PC-3 (cell line): ENCODE results near the gene KCNT2. TPM values are rescaled to one million over a fixed set of nuclear protein-coding genes. Genes with fewer than 3 reads are reported as not detected.
"Not testable (repeated sequence)": the region's sequence is repeated elsewhere in the genome, so short reads cannot be mapped to it uniquely, and the experiment has no call there.

ENCODE experiments used
- ATAC-seq: fragments of 200-7000 bp; cut with Tn5 transposase; 2 replicates; pipeline ENCODE4 v1.9.1; 2020; ENCODE audit warnings: mild to moderate bottlenecking, moderate library complexity
- BruUV-seq: library from RNA; stranded (reverse); fragments of 400-500 nt; replicated peaks from 2 replicates; lab custom pipeline; 2021; lab: Mats Ljungman, UMichigan
- CTCF ChIA-PET: fragments of 300-600 bp; sonication (Branson Sonifier 250); formaldehyde crosslinking; loops from one replicate; lab custom pipeline; 2022; ENCODE audit warnings: antibody characterized with exemption; lab: Charles Lee
- POLR2A ChIA-PET: fragments of 300-600 bp; sonication (Branson Sonifier 250); formaldehyde crosslinking; loops from one replicate; lab custom pipeline; 2022; ENCODE audit warnings: antibody characterized with exemption; ENCODE audit not compliant: unreplicated experiment; lab: Charles Lee
- DNase-seq: peaks from one replicate; pipeline ENCODE4 v3.0.0-alpha.2; 2015
- H2AFZ ChIP-seq: fragments of 300-600 bp; sonication (generic); 2 replicates; pipeline ENCODE4 v1.6.0; 2016; ENCODE audit warnings: antibody characterized with exemption, low read length
- H3F3A ChIP-seq: fragments of 300-600 bp; sonication (generic); one replicate; pipeline ENCODE4 v1.6.0; 2017; ENCODE audit warnings: antibody characterized with exemption, low read length, control low read depth, mild to moderate bottlenecking; ENCODE audit not compliant: unreplicated experiment
- H3K27ac ChIP-seq: fragments of 300-600 bp; sonication (generic); 2 replicates; pipeline ENCODE4 v1.5.1; 2016; ENCODE audit warnings: mild to moderate bottlenecking, low read length
- H3K27me3 ChIP-seq: fragments of 300-600 bp; sonication (generic); 2 replicates; pipeline ENCODE4 v1.6.1; 2016; ENCODE audit warnings: low read length, mixed read lengths
- H3K36me3 ChIP-seq: fragments of 300-600 bp; sonication (generic); 2 replicates; pipeline ENCODE4 v1.6.1; 2016; ENCODE audit warnings: low read depth, mixed run types, low read length, mixed read lengths
- H3K4me1 ChIP-seq: fragments of 300-600 bp; sonication (generic); 2 replicates; pipeline ENCODE4 v1.5.1; 2016; ENCODE audit warnings: low read length; ENCODE audit not compliant: insufficient read depth
- H3K4me2 ChIP-seq: fragments of 300-600 bp; sonication (generic); 2 replicates; pipeline ENCODE4 v1.6.0; 2016; ENCODE audit warnings: low read length
- H3K4me3 ChIP-seq: fragments of 300-600 bp; sonication (generic); 2 replicates; pipeline ENCODE4 v1.5.1; 2016; ENCODE audit warnings: mild to moderate bottlenecking, low read length, mixed read lengths
- H3K79me2 ChIP-seq: fragments of 300-600 bp; sonication (generic); 2 replicates; pipeline ENCODE4 v1.6.1; 2017; ENCODE audit warnings: low read length, mixed read lengths
- H3K9ac ChIP-seq: fragments of 300-600 bp; sonication (generic); 2 replicates; pipeline ENCODE4 v1.6.0; 2016; ENCODE audit warnings: mild to moderate bottlenecking, low read length
- H3K9me2 ChIP-seq: fragments of 300-600 bp; sonication (generic); replicated peaks from 2 replicates; pipeline ENCODE4 v1.6.1; 2016; ENCODE audit warnings: mixed run types, low read length, mixed read lengths
- H3K9me3 ChIP-seq: fragments of 300-600 bp; sonication (generic); 2 replicates; pipeline ENCODE4 v1.6.1; 2016; ENCODE audit warnings: low read length, mixed read lengths
- H4K20me1 ChIP-seq: fragments of 300-600 bp; sonication (generic); 2 replicates; pipeline ENCODE4 v1.6.1; 2016; ENCODE audit warnings: low read length, mixed read lengths
- EZH2 ChIP-seq: fragments of 300-600 bp; sonication (generic); IDR thresholded peaks from one replicate; pipeline ENCODE4 v1.6.1; 2017; ENCODE audit warnings: antibody characterized with exemption, mild to moderate bottlenecking, low read length; ENCODE audit not compliant: unreplicated experiment
- EZH2phosphoT487 ChIP-seq: fragments of 300-600 bp; sonication (generic); IDR thresholded peaks from 2 replicates; pipeline ENCODE4 v1.6.1; 2018; ENCODE audit warnings: mild to moderate bottlenecking, antibody characterized with exemption, low read length, borderline replicate concordance
- intact Hi-C: fragments of 100-400 bp; cut with micrococcal nuclease; formaldehyde crosslinking; loops from 2 replicates; pipeline ENCODE4 v1.9.0; 2023
- total RNA-seq: library from RNA; depleted of rRNA; stranded (reverse); fragments of >200 nt; gene quantifications from 2 replicates; pipeline ENCODE4 v1.2.3, GENCODE V29; 2014
- TF ChIP-seq, protein P1 (sequence below): fragments of 300-600 bp; sonication (generic); conservative IDR thresholded peaks from 2 replicates; pipeline ENCODE4 v1.5.1; 2017; ENCODE audit warnings: antibody characterized with exemption, low read depth, mild to moderate bottlenecking, low read length

KCNT2 gene
- total RNA-seq, 1 experiment from 2014 or later: 0.26 TPM

DNA sequence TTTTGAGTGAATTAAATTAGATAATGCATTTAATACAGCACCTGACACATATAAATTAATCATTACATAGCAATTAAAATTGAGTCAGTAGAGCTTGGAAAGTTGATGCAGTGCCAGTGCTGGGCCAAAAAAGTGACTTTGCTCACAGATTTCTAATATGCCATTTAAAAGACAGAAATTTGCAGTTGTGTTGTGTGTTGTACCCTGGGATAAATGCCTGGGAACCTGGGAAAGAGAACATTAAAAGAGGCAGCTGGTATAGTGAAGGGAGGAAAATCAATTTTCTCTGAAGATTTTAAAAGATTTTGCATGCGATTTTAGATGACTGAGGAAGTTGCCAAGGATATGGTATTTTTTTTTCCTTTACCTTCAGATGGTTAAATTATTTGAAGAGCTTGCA is 32.7 kb upstream of the KCNT2 start:
- Histone ChIP-seq H3K27ac (no peak overlapping the region), H3K9me3 (no peaks in the 10 kb centered on the region), H3K79me2 (no peaks in the 10 kb centered on the region), H4K20me1 (no peaks in the 10 kb centered on the region), H3K4me1 (no peaks in the 10 kb centered on the region), H3K4me2 (no peak overlapping the region), H3K9me2 (no peaks in the 10 kb centered on the region), H3K27me3 (no peaks in the 10 kb centered on the region), H3K4me3 (no peak overlapping the region), H3F3A (no peaks in the 10 kb centered on the region), H2AFZ (no peak overlapping the region), H3K36me3 (no peaks in the 10 kb centered on the region), H3K9ac (no peak overlapping the region)
- no TSS peak for BruUV-seq
- ChIA-PET POLR2A (no interaction called here), CTCF (no interaction called here)
- DNase-seq (no peak), ATAC-seq (no peak)
- TF ChIP-seq, protein P1, sequence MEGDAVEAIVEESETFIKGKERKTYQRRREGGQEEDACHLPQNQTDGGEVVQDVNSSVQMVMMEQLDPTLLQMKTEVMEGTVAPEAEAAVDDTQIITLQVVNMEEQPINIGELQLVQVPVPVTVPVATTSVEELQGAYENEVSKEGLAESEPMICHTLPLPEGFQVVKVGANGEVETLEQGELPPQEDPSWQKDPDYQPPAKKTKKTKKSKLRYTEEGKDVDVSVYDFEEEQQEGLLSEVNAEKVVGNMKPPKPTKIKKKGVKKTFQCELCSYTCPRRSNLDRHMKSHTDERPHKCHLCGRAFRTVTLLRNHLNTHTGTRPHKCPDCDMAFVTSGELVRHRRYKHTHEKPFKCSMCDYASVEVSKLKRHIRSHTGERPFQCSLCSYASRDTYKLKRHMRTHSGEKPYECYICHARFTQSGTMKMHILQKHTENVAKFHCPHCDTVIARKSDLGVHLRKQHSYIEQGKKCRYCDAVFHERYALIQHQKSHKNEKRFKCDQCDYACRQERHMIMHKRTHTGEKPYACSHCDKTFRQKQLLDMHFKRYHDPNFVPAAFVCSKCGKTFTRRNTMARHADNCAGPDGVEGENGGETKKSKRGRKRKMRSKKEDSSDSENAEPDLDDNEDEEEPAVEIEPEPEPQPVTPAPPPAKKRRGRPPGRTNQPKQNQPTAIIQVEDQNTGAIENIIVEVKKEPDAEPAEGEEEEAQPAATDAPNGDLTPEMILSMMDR: no peak
- TF ChIP-seq EZH2phosphoT487 (no peak), EZH2 (no peak)
- intact Hi-C loops: no loop called here

DNA sequence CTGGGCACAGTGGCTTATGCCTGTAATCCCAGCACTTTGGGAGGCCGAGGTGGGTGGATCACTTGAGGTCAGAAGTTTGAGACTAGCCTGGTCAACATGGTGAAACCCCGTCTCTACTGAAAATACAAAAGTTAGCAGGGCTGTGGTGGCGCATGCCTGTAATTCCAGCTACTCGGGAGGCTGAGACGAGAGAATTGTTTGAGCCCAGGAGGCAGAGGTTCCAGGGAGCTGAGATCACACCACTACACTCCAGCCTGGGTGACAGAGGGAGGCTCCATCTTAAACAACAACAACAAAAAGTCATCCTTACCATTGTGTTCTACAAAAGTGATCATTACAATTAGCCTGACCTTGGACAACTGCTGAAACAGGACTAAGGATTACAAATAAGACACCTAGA is 31.1 kb upstream of the KCNT2 start:
- H3K27me3 ChIP-seq, H3K4me3 ChIP-seq, H3K9me2 ChIP-seq, DNase-seq, BruUV-seq, CTCF ChIA-PET, intact Hi-C loops, H3K36me3 ChIP-seq, ATAC-seq, H3F3A ChIP-seq, POLR2A ChIA-PET, H3K4me1 ChIP-seq, H3K79me2 ChIP-seq, H3K27ac ChIP-seq, H4K20me1 ChIP-seq, H3K9ac ChIP-seq, H3K4me2 ChIP-seq, H3K9me3 ChIP-seq, H2AFZ ChIP-seq: not testable (repeated sequence)

DNA sequence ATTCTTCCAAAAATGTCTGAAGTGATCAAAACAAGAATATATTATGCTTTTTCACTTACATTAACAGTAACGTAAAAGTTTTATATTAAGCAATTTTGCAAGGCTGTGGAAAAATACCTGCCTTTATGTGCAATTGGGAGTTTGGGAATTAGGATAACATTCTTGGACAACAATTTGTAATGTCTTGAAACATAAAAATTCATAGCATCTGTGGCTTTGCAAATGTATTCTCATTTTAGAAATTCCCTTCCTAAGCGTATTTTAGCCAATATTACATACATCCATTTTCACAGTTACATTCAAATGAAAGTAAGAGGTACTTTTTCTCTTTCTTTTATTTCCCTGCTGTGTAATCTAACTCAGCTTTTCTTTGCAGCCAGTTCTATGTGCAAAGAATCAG is 30.2 kb upstream of the KCNT2 start:
- no peaks in the 10 kb centered on the region for H3K27me3 ChIP-seq
- intact Hi-C loops: no loop called here
- no peak for ATAC-seq
- ChIA-PET POLR2A (interaction anchor here (0.7 kb wide), 1 partner anchor 49 kb away, joined by 5 read pairs; no protein-coding TSS in a partner anchor), CTCF (no interaction called here)
- H3K4me2 ChIP-seq: no peak overlapping the region
- DNase-seq: no peak
- H3K27ac ChIP-seq: no peak overlapping the region
- H3K9me2 ChIP-seq: no peaks in the 10 kb centered on the region
- H3K9ac ChIP-seq: no peak overlapping the region
- no peak overlapping the region for H2AFZ ChIP-seq
- no peaks in the 10 kb centered on the region for H3K79me2 ChIP-seq
- H3K9me3 ChIP-seq: no peaks in the 10 kb centered on the region
- H4K20me1 ChIP-seq: no peaks in the 10 kb centered on the region
- no peak overlapping the region for H3K4me3 ChIP-seq
- no peaks in the 10 kb centered on the region for H3K36me3 ChIP-seq
- no peaks in the 10 kb centered on the region for H3K4me1 ChIP-seq
- BruUV-seq: no TSS peak
- TF ChIP-seq EZH2: no peak
- TF ChIP-seq, protein P1: no peak
- H3F3A ChIP-seq: no peaks in the 10 kb centered on the region
